GM19324 (cell line): ENCODE measurements around the gene THRB.

Experiments used
- ATAC-seq: cut with Tn5 transposase; IDR thresholded peaks from one replicate; pipeline ENCODE4 v1.9.1; 2021; ENCODE audit warnings: mild to moderate bottlenecking, moderate library complexity; ENCODE audit not compliant: unreplicated experiment, low FRiP score

THRB gene

DNA sequence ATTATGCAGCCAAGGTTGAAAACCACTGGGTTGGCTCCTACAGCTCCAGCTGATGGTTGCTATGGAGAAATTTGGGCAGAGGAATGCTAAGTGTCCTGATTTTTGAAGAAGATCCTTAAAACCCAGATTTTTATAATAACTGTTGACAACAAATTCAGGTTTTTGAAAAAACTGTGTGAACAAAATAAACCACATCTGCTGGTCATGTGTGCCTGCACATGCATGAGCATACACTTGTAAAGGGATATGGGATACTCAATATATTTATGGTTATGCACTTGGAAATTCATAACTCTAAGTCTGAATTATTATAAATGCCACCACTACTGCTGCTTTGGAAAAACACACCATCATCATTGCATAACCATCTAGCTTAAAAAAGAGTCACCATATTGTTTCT lies 133.7 kb downstream of the THRB start:
- no peak for ATAC-seq

DNA sequence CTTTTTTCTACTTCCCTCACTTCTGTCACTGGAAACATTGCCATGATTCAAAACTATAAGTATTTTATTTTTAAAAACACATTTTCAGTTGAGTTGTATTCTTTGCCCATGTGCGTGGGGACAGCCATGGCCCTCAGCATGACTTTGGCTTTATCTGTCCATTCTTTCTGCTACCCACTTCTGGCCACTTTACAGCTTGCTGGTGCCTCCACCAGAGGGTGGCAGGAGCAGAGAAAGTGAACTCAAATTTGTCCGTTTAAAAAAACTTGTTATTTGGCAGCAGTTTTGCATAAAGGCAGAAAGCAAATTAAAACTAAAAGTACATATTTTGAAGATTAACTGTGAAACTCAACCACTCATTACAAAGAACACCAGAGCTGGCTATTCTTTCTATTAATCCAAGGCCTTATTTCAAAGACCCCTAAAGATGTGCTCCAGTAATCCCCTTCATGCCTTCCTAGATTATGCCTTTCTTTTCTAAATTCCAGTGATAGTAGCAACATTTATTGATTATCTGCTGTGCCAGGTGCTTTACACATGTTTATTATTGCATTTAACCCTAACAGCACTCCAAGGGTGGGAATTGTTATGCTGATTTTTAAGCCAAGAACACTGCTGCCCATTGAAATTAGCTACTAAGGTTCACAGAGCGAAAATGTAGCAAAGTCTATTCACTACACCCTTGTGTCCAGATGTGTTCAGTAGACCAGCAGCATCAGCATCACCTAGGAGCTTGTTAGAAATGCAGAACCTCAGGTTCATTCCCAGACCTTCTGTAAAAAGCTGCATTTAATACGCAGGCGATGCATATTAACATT lies 134.8 kb downstream of the THRB start:
- ATAC-seq = no peak

DNA sequence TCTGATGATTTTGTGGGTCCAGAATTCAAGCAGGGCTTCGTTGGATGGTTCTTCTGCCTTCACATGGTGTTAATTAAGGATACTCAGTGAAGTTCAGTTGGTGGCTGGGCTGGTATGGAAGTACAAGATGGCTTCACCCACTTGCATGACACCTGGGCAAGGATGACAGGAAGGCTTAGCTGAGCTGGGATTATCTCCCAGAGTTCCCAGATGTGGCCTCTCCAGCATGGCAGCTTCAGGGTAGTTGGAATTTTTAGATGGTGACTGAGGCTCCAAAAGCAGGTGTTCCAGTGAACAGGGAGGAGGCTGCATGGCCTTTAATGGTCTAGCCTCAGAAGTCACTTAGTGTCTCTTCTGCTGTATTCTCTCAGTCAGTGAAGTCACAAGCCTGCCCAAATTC lies 135.5 kb downstream of the THRB start:
- ATAC-seq = no peak

DNA sequence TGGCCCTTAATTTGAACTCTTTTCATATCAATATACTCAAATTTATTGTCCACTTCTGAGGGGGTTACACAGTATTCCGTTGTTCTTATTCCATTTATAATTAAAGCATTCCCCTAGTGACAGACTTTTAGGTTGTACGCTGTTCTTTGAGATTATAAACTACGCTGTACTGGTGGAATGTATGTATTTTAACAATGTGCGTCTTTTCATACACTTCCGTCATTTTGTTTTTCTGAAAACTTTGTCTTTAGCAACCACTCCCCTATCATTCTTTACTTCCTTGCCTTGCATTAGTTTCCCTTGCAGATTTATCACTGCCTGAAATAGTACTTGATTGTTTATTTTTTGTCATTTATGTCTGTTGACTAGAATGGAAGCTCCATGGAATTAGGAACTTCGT lies 137.0 kb downstream of the THRB start:
- ATAC-seq = no peak

DNA sequence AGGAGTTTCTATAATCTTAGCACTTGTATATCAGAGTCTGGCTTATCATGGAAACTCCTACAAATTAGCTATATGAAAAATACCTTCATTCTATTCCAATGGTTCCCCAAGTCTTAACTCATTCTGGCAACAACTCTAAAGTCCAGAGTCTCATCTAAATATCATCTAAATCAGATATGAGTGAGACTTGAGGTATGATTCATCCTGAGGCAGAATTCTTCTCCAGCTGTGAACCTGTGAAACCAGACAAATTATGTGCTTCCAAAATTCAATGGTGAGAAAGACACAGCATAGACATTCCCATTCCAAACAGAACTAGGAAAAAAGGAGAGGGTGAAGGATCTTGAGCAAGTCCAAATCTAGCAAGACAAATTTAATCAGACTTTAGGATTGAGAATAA lies 138.8 kb downstream of the THRB start:
- ATAC-seq = no peak

DNA sequence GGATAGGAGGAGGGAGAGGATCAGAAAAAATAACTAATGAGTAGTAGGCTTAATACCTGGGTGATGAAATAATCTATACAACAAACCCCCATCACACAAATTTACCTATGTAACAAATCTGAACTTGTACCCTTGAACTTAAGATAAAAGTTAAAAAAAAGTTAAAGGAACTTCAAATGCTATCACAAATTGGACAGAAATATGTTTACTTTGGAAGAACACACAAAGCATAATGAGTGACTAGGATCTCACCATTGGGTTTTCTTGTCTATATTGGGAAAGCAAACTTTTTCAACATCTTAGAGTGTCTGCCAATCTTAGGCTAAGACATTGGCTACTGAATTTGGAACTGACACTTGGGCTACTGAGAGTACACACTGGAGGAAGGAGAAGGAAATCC lies 140.4 kb downstream of the THRB start:
- no peak for ATAC-seq

DNA sequence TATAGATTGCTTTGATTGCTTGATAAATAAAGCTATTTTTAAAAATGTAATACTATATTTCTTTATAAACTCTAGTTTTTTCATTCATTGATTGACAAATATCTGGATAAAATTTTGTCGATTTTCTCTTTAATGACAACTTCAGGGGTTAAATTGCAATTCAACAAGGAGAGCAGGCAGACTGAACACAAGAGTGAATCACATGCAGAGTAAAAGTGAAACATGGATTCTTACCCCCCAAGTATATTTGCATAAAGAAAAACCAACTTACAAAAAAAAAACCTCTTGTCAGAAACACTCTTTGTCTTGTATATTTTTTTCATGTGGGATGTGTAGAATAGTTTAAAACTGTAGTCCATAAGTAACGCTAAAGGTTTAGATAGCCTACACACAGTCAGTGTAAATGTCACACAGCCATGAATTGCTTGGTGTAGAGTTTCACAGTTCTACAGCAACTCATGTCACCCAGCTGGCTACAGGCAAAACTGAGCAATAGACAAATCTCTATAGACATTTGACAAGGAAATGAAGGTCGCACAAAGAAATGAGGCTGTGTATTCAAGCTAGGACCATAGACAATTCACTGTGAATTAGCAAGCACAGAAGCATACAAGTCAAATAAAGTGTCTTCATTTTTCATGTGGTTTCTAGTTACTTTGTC lies 141.6 kb downstream of the THRB start:
- ATAC-seq = no peak

DNA sequence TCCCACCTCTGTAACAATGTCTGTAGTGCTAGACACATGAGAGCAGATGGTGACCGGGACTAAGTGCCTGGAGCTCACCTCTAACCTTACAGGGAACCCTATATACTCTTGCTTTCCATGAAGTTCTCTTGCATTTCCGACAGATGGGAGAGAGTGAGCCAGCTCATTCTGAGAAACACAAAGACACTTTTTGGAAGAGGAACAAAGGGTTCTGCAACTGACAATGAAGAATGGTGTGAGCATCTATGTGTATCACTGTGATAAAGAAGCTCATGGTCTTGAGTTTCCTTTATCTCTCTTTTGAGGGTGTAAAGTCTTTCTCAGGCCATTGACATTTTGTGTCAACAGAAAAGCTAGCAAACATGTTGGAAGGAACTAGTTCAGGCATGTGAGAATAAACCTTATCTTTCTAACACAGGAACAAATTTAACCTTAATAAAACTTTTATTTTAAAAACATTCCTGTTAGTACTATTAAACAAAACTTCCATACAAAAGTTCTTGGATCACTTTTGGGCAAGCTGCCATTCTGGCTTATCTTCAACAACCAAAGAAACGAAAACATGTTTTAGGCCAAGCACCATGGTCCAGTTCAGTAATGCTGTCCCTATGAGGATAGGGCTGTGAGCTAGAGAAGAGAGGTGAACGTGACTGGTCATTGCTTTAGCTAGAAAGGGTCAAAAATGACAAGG lies 142.7 kb downstream of the THRB start:
- ATAC-seq = no peak

DNA sequence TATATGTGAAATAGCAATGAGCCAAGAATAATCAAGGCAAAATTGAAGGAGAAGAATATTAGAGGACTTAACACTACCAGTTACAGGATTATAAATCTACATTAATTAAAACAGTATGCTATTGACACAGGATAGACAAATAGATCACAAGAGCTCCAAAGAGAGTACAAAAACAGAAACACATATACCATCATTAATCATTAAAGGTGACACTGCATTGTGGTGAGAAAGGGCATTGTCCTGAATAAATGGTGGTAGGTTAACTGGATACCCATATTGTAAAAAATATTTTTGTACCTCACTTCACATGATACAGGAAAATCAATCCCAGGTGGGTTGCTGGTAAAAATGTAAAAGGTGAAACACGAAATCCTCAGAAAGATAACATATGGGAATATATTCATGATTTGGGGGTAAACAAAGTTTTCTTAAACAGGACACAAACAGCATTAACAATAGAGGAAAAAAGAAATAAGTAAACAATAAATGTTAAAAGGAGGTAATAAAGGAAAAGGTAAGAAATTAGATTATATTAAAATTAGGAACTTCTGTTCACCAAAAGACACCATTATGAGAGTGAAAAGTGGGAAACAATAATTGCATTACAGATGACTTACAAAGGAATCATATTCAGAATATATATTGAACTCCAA lies 145.2 kb downstream of the THRB start:
- ATAC-seq = no peak

DNA sequence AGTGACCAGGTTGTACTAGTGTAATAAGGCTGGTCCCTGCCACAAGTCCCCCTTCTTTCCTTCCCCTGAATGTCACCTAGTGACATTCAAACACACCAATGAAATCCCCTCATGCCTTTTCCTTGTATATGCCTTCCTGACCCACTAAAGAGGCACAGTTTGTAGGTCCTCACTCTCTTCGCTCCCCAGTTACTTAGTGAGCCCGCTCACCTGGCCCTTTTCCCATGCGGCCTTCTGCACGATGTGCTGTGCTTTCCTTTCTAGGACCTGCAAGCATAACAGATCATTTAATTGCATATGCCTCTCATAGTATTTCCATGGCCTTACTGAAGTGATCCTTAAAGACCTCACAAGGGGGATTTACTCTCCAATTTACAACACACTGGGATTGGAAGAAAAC lies 146.3 kb downstream of the THRB start:
- ATAC-seq = no peak

DNA sequence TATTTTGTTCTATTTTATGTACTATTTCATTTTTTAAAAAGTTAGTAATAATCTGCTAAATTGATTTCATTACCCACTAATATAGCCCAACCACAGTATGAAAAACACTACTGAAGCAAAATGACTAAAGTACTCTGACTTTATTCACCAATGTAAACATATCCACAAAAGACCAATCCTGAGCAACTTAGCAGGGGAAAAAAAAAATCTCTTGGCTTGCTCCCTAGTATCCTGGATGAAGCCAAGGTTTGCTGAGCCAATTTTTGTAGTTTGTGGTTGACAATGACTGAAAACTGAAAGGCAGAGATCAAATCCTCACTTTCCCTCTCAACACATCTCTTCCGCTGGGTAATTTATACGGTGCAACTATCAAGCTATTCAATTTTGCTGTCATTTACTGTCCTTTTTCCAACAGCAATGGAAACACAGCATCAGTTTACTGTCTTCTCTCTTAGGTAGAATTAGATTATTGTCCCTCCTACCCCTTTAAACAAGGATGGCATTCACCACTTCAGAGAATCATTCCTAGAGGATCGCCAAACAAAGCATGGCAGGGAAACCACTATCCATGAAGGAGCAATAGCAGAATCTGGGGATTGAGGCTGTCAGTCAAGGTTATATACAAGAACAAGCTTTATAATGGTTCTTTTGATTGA lies 149.7 kb downstream of the THRB start:
- ATAC-seq = no peak

DNA sequence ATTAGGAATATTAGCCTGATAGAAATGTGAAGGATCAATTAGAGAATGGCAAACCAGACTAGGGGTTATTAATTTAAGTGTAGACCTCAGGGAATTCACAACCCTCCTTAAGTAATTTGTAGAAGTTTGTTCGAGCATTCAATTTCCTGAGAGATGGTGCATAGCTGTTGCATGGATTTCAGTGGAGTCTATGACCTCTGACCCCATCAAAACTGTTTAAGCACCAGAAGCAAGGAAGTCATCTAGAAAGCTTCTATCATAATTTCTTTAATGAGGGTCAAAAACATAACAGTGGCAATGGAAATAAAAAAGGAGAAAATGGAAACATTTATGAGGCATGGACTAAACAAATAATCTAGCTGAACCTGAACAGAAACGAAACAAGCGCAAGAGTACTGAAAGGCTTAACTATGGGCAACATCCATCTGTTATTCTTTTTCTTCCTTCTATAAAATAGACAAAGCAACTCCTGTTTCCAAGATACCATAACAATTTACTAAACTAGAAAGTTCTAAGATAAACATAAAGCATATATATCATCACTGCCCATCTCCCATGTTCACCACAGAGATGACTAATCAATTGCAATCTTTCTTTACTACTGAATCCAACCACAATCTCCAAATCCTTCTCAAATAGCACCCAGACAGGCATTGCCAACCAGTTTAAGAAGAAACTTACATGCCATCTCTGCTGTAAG lies 151.4 kb downstream of the THRB start:
- ATAC-seq = no peak

DNA sequence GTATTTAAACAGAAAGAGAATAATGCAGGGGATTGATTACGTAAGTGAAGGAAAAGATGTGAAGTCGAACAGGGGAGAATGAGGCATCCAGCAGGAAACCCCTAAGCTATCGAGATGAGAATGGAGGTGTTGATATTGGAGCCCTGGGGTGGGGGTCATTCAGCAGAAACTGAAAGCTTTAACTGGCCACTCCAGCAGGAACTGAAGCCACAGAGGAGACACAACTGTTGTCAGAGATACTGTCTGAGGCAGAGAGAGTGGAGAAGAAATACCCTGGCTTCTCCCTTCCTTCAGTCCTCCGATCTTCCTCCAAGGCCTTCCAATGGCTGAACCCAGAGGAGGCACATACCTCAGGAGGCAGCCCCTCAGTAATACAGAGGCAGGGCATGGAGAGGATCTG lies 152.4 kb downstream of the THRB start:
- no peak for ATAC-seq

DNA sequence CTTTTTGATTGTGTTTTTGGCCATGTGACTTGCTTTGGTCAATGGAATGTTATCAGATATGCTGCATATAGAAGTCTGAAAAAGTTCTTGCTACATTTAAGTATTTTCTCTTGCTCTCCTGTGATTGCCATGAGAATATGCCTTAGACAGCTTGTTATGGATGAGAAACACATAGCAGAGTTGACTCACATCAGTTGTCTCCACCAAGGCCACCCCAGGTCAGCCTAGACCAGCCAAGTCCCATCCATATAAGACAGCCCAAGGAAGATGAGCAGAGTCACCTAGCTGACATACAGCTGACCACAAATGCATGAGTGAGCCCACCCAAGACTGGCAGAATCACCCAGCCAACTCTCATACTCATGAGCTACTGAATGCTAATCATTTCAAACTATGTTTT lies 153.0 kb downstream of the THRB start:
- ATAC-seq = no peak

DNA sequence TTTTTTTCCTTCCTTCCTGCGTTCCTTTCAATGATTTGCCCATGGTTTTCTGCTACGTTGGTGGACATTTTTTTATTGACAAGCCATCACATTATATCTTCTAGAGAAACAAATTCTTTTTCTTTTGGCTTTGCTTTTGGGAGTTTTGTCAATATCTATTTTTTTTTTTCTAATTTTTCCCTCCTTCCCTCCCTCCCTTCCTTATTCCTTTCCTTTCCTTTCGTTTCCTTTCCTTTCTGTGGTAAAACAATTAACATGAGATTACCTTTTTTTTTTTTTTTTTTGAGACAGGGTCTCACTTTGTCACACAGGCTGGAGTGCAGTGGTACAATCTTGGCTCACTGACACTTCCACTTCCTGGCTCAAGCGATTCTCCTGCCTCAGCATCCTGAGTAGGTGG lies 153.7 kb downstream of the THRB start:
- no peak for ATAC-seq

DNA sequence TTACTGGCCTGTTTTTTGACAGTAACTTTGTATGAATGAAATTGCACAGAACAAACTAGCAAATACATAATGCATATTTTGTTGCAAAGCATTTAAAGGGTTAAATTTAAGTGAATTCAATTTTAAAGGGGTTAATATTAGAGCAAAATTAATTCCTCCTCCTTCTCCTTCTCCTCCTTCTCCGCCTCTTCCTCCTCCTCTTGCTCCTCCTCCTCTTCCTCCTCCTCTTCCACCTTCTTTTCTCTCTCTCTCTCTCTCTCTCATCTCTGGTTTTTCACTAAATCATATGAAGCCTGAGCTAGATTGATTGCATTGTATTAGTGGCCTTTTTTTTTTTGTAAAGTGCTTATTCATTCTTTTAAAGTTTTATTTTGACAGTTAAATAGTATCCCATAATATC lies 154.5 kb downstream of the THRB start:
- no peak for ATAC-seq

DNA sequence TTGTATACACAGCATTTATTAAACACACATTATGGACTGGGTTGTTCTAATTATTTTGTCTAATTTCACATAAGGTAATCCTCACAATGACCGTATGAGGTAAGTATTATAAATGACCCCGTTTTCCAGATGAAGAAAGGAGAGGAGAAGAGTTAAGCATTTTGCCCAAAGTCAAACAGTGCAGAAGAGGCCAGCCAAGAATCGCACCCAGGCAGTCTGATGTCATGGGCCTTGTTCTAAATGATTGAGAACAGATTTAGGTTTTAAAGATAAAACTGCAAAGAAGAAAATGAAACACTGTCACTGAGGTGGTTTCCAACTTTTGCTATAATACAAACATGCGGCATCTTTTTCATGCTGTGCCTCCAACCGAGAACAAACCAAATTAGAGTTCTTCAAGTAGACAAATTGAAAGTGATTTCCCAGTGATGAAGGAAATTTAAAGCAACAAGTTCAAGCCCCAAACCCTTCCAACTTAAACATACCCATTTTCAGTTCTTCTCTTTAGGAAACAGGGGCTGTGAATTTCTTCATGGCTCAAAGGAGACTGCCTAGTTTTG lies 155.3 kb downstream of the THRB start:
- ATAC-seq = no peak

DNA sequence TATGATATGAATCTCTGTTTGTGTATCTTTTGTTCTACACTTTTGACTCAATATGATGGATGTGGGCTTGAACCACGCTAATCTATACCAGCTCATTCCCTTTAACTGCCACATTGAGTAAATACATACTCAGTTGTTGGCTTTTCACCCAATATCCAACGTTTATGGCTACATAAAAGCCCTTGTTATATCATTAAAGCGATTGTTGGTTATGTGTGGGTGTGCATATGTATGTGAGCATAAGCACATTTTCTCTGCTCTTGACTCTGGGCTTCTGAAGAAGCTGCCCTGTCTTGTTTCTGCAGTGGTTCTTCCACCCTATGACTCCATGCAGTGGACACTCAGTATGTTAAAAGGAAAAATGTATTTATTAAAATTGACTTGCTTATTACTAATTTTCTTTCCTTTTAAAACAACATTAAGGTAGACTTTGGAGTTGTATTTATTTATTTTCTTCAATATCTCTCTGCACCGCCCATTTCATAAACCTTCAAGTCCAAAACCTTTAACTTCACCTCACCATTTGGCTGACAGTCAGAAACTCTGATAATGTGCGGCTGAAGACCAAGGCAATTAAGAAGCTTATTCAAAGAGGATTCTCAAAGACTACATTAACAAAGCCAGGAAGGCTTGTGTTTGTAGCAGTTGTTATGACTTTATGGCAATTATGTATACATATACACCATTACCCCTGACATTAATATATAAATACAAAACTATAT lies 156.1 kb downstream of the THRB start:
- ATAC-seq = no peak

DNA sequence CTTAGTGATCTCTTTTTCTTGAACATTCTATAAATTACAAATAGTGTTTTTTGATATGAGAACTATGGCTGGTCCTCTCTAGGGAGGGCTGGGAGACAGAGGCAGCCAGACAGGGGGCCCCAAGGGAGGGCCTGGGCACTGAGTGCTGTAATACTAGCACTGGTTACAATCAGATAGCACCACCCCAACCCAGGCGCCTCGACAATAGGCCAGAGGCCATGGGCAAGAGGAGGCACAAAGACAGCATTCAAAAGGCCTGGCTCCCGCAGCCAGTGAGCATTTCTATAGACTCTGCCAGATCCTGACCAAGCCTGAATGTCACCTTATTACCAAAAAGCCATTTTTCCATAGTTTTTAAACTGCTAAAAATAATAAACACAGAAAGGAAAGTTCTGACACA lies 158.5 kb downstream of the THRB start:
- ATAC-seq = no peak
